Measurements from ENCODE around the gene SLC22A23.

Gene SLC22A23

GRCh38 chr6:3247255-3248146 lies 209.3 kb downstream of the SLC22A23 start:
- TF ChIP-seq CEBPB (IDR thresholded peaks at IDR 0.05): no peak
- no peak for TF ChIP-seq RAD21 (IDR thresholded peaks at IDR 0.05; ENCODE audit: low read depth)
- TF ChIP-seq TEAD4 (IDR thresholded peaks at IDR 0.05): peak; percentile 43; the same call in 1 of the 2 replicates

GRCh38 chr6:3245216-3245615 lies 211.6 kb downstream of the SLC22A23 start:
- no peak for TF ChIP-seq CREB1 (IDR thresholded peaks at IDR 0.05; ENCODE audit: low read depth)
- TF ChIP-seq USF1 (IDR thresholded peaks at IDR 0.05): no peak
- TF ChIP-seq EGR1 (IDR thresholded peaks at IDR 0.05): no peak
- no peak for TF ChIP-seq TAF1 (IDR thresholded peaks at IDR 0.05; ENCODE audit: low read depth)
- TF ChIP-seq TCF12 (IDR thresholded peaks at IDR 0.05; ENCODE audit: low read depth): no peak
- TF ChIP-seq, protein P1, sequence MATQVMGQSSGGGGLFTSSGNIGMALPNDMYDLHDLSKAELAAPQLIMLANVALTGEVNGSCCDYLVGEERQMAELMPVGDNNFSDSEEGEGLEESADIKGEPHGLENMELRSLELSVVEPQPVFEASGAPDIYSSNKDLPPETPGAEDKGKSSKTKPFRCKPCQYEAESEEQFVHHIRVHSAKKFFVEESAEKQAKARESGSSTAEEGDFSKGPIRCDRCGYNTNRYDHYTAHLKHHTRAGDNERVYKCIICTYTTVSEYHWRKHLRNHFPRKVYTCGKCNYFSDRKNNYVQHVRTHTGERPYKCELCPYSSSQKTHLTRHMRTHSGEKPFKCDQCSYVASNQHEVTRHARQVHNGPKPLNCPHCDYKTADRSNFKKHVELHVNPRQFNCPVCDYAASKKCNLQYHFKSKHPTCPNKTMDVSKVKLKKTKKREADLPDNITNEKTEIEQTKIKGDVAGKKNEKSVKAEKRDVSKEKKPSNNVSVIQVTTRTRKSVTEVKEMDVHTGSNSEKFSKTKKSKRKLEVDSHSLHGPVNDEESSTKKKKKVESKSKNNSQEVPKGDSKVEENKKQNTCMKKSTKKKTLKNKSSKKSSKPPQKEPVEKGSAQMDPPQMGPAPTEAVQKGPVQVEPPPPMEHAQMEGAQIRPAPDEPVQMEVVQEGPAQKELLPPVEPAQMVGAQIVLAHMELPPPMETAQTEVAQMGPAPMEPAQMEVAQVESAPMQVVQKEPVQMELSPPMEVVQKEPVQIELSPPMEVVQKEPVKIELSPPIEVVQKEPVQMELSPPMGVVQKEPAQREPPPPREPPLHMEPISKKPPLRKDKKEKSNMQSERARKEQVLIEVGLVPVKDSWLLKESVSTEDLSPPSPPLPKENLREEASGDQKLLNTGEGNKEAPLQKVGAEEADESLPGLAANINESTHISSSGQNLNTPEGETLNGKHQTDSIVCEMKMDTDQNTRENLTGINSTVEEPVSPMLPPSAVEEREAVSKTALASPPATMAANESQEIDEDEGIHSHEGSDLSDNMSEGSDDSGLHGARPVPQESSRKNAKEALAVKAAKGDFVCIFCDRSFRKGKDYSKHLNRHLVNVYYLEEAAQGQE (IDR thresholded peaks at IDR 0.05; ENCODE audit: low read depth): no peak
- TF ChIP-seq, protein P2, sequence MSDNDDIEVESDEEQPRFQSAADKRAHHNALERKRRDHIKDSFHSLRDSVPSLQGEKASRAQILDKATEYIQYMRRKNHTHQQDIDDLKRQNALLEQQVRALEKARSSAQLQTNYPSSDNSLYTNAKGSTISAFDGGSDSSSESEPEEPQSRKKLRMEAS (IDR thresholded peaks at IDR 0.05): no peak
- no peak for TF ChIP-seq CEBPB (IDR thresholded peaks at IDR 0.05)
- TF ChIP-seq EP300 (IDR thresholded peaks at IDR 0.05; ENCODE audit: borderline replicate concordance): no peak
- no peak for TF ChIP-seq ZBTB7A (IDR thresholded peaks at IDR 0.05; ENCODE audit: low read depth)
- no peak for TF ChIP-seq RAD21 (IDR thresholded peaks at IDR 0.05; ENCODE audit: low read depth)
- no peak for TF ChIP-seq FOXM1 (IDR thresholded peaks at IDR 0.05; ENCODE audit: borderline replicate concordance, low read depth)
- no peak for TF ChIP-seq YY1 (IDR thresholded peaks at IDR 0.05; ENCODE audit: low read depth)
- TF ChIP-seq NFIC (IDR thresholded peaks at IDR 0.05): no peak
- TF ChIP-seq TEAD4 (IDR thresholded peaks at IDR 0.05): no peak

GRCh38 chr6:3244003-3244831 lies 212.6 kb downstream of the SLC22A23 start:
- TF ChIP-seq TEAD4 (IDR thresholded peaks at IDR 0.05) (no peak), TCF12 (IDR thresholded peaks at IDR 0.05; ENCODE audit: low read depth) (no peak), TAF1 (IDR thresholded peaks at IDR 0.05; ENCODE audit: low read depth) (no peak), ZBTB7A (IDR thresholded peaks at IDR 0.05; ENCODE audit: low read depth) (no peak), NFIC (IDR thresholded peaks at IDR 0.05) (no peak), EGR1 (IDR thresholded peaks at IDR 0.05) (no peak), YY1 (IDR thresholded peaks at IDR 0.05; ENCODE audit: low read depth) (no peak), FOXM1 (IDR thresholded peaks at IDR 0.05; ENCODE audit: borderline replicate concordance, low read depth) (no peak), CREB1 (IDR thresholded peaks at IDR 0.05; ENCODE audit: low read depth) (no peak), USF1 (IDR thresholded peaks at IDR 0.05) (no peak), RAD21 (IDR thresholded peaks at IDR 0.05; ENCODE audit: low read depth) (no peak), EP300 (IDR thresholded peaks at IDR 0.05; ENCODE audit: borderline replicate concordance) (no peak), CEBPB (IDR thresholded peaks at IDR 0.05) (no peak)
- TF ChIP-seq, protein P1 (IDR thresholded peaks at IDR 0.05; ENCODE audit: low read depth): no peak
- TF ChIP-seq, protein P2 (IDR thresholded peaks at IDR 0.05): no peak

GRCh38 chr6:3242768-3243167 lies 214.1 kb downstream of the SLC22A23 start:
- no peak for TF ChIP-seq FOXM1 (IDR thresholded peaks at IDR 0.05; ENCODE audit: borderline replicate concordance, low read depth)
- no peak for TF ChIP-seq CREB1 (IDR thresholded peaks at IDR 0.05; ENCODE audit: low read depth)
- TF ChIP-seq TEAD4 (IDR thresholded peaks at IDR 0.05): no peak
- no peak for TF ChIP-seq TCF12 (IDR thresholded peaks at IDR 0.05; ENCODE audit: low read depth)
- TF ChIP-seq RAD21 (IDR thresholded peaks at IDR 0.05; ENCODE audit: low read depth): no peak
- no peak for TF ChIP-seq NFIC (IDR thresholded peaks at IDR 0.05)
- TF ChIP-seq YY1 (IDR thresholded peaks at IDR 0.05; ENCODE audit: low read depth): no peak
- TF ChIP-seq EP300 (IDR thresholded peaks at IDR 0.05; ENCODE audit: borderline replicate concordance): no peak
- TF ChIP-seq, protein P1 (IDR thresholded peaks at IDR 0.05; ENCODE audit: low read depth): no peak
- TF ChIP-seq CEBPB (IDR thresholded peaks at IDR 0.05): no peak
- TF ChIP-seq ZBTB7A (IDR thresholded peaks at IDR 0.05; ENCODE audit: low read depth): no peak
- TF ChIP-seq, protein P2 (IDR thresholded peaks at IDR 0.05): no peak
- TF ChIP-seq TAF1 (IDR thresholded peaks at IDR 0.05; ENCODE audit: low read depth): no peak
